HCT116 (cell line): ENCODE results near the gene ANGEL1. TPM values are rescaled to one million over a fixed set of nuclear protein-coding genes. Genes with fewer than 3 reads are reported as not detected.

Experiments used
- ATAC-seq: fragments of 200-7000 bp; cut with Tn5 transposase; 2 replicates; pipeline ENCODE4 v1.9.1; 2020; ENCODE audit warnings: mild to moderate bottlenecking, moderate library complexity
- BruUV-seq: library from RNA; stranded (reverse); fragments of 400-500 nt; replicated peaks from 2 replicates; lab custom pipeline; 2021; lab: Mats Ljungman, UMichigan
- CTCF ChIA-PET: fragments of 300-600 bp; sonication (Branson Sonifier 250); formaldehyde crosslinking; loops from one replicate; lab custom pipeline; 2021; ENCODE audit warnings: antibody characterized with exemption; lab: Charles Lee
- POLR2A ChIA-PET: fragments of 300-600, 350-600 bp; sonication (Branson Sonifier 250); formaldehyde crosslinking; loops from one replicate; lab custom pipeline; 2021; ENCODE audit warnings: antibody characterized with exemption; lab: Charles Lee
- RAD21 ChIA-PET, 2 experiments: fragments of 300-600 bp; sonication (Branson Sonifier 250); formaldehyde crosslinking; loops; one replicate each; lab custom pipeline; 2023; ENCODE audit warnings: low total read pairs in 2 of 2; ENCODE audit not compliant: uncharacterized antibody in 2 of 2, unreplicated experiment in 2 of 2, low non-redundant PET in 1 of 2; lab: Charles Lee
- DNase-seq: peaks from one replicate; pipeline ENCODE4 v3.0.0-alpha.2; 2010; ENCODE audit warnings: low read depth, low spot score
- H2AFZ ChIP-seq: fragments of 200-600 bp; shearing (Covaris generic), sonication (generic); 2 replicates; pipeline ENCODE4 v1.6.1; 2017; ENCODE audit warnings: low read depth, mixed run types, mixed read lengths, antibody characterized with exemption, low read length; ENCODE audit not compliant: poor library complexity, severe bottlenecking
- H3K27ac ChIP-seq: 2 replicates; pipeline ENCODE4 v1.5.1; 2012; ENCODE audit warnings: low read depth, low read length
- H3K27me3 ChIP-seq: fragments of 200-600 bp; sonication (generic); 2 replicates; pipeline ENCODE4 v1.6.1; 2016; ENCODE audit warnings: mixed run types, low read length, mixed read lengths; ENCODE audit not compliant: insufficient read depth
- H3K36me3 ChIP-seq, 2 experiments: fragments of 200-500 bp in 1 of 2; fragments of 200-600 bp in 1 of 2; sonication (Bioruptor generic) in 1 of 2; sonication (generic) in 1 of 2; 2 replicates each; pipeline versions ENCODE4 v1.5.1 to v1.6.1; 2014 to 2016; ENCODE audit warnings: low read length in 2 of 2, inconsistent platforms in 1 of 2, mixed read lengths in 1 of 2, mixed run types in 1 of 2; ENCODE audit not compliant: insufficient read depth in 2 of 2, control insufficient read depth in 1 of 2
- H3K4me1 ChIP-seq, 2 experiments: fragments of 200-600 bp in 1 of 2; sonication (generic) in 1 of 2; 2 replicates each; pipeline versions ENCODE4 v1.5.1 to v1.6.1; 2012 to 2017; ENCODE audit warnings: low read length in 2 of 2, inconsistent platforms in 1 of 2, mild to moderate bottlenecking in 1 of 2, mixed read lengths in 1 of 2, mixed run types in 1 of 2, moderate library complexity in 1 of 2; ENCODE audit not compliant: insufficient read depth in 2 of 2, control insufficient read depth in 1 of 2
- H3K4me2 ChIP-seq: fragments of 200-600 bp; sonication (generic); 2 replicates; pipeline ENCODE4 v1.6.1; 2017; ENCODE audit warnings: mixed run types, low read length, mixed read lengths
- H3K4me3 ChIP-seq, 2 experiments: fragments of 200-600 bp in 1 of 2; sonication (generic) in 1 of 2; replicated peaks in 1 of 2; 2 replicates each; pipeline ENCODE4 v1.5.1; 2011 to 2016; ENCODE audit warnings: low read length in 2 of 2, control low read depth in 1 of 2, low read depth in 1 of 2, mild to moderate bottlenecking in 1 of 2, mixed read lengths in 1 of 2, mixed run types in 1 of 2
- H3K79me2 ChIP-seq: fragments of 200-600 bp; sonication (generic); 2 replicates; pipeline ENCODE4 v1.6.1; 2017; ENCODE audit warnings: mild to moderate bottlenecking, mixed run types, low read length, moderate library complexity, mixed read lengths; ENCODE audit not compliant: insufficient read depth
- H3K9ac ChIP-seq: fragments of 200-600 bp; sonication (generic); 2 replicates; pipeline ENCODE4 v1.6.1; 2016; ENCODE audit warnings: low read length, mixed read lengths
- H3K9me2 ChIP-seq: fragments of 200-600 bp; sonication (generic), shearing (Covaris generic); 2 replicates; pipeline ENCODE4 v1.6.1; 2017; ENCODE audit warnings: mixed run types, mild to moderate bottlenecking, moderate library complexity; ENCODE audit not compliant: insufficient read depth
- H3K9me3 ChIP-seq, 2 experiments: fragments of 200-500 bp in 1 of 2; fragments of 200-600 bp in 1 of 2; sonication (Bioruptor generic) in 1 of 2; sonication (generic) in 1 of 2; 2 replicates each; pipeline ENCODE4 v1.6.1; 2014 to 2017; ENCODE audit warnings: low read length in 2 of 2, mixed read lengths in 2 of 2, inconsistent platforms in 1 of 2, low read depth in 1 of 2, mild to moderate bottlenecking in 1 of 2, mixed run types in 1 of 2, moderate library complexity in 1 of 2; ENCODE audit not compliant: control insufficient read depth in 1 of 2, insufficient read depth in 1 of 2
- H4K20me1 ChIP-seq: fragments of 200-600 bp; sonication (generic), shearing (Covaris generic); 2 replicates; pipeline ENCODE4 v1.6.1; 2017; ENCODE audit warnings: mixed run types, mild to moderate bottlenecking, moderate library complexity; ENCODE audit not compliant: insufficient read depth
- ATF3 ChIP-seq: IDR thresholded peaks from 2 replicates; pipeline ENCODE4 v1.6.1; 2012
- CTCF ChIP-seq, 3 experiments: fragments of 200-600 bp in 1 of 3; sonication (generic) in 1 of 3; IDR thresholded peaks in 2 of 3; conservative IDR thresholded peaks in 1 of 3; 2 replicates each; pipeline ENCODE4 v1.5.1; 2012 to 2017; ENCODE audit warnings: low read depth in 2 of 3, low read length in 2 of 3, antibody characterized with exemption in 1 of 3, borderline replicate concordance in 1 of 3, control low read depth in 1 of 3, mild to moderate bottlenecking in 1 of 3, mixed read lengths in 1 of 3, mixed run types in 1 of 3, moderate library complexity in 1 of 3; ENCODE audit not compliant: insufficient read depth in 1 of 3
- EZH2 ChIP-seq: fragments of 200-600 bp; sonication (generic); IDR thresholded peaks from 2 replicates; pipeline ENCODE4 v1.6.1; 2017; ENCODE audit warnings: antibody characterized with exemption, mixed run types
- EZH2phosphoT487 ChIP-seq: fragments of 200-600 bp; IDR thresholded peaks from 2 replicates; pipeline ENCODE4 v1.6.1; 2018; ENCODE audit warnings: antibody characterized with exemption, borderline replicate concordance
- MAX ChIP-seq: IDR thresholded peaks from 2 replicates; pipeline ENCODE4 v1.6.1; 2012
- RAD21 ChIP-seq: IDR thresholded peaks from 2 replicates; pipeline ENCODE4 v1.6.1; 2012; ENCODE audit warnings: low read depth, mild to moderate bottlenecking
- SIN3A ChIP-seq: IDR thresholded peaks from 2 replicates; pipeline ENCODE4 v1.6.1; 2012; ENCODE audit warnings: low read depth
- SP1 ChIP-seq: IDR thresholded peaks from 2 replicates; pipeline ENCODE4 v1.6.1; 2012; ENCODE audit warnings: low read depth
- TCF7L2 ChIP-seq: IDR thresholded peaks from 2 replicates; pipeline ENCODE4 v1.7.0; 2011; ENCODE audit warnings: borderline replicate concordance, inconsistent platforms; ENCODE audit not compliant: insufficient read depth, insufficient read length; ENCODE audit errors: extremely low read depth
- ZFX ChIP-seq: fragments of 450-650 bp; IDR thresholded peaks from 2 replicates; pipeline ENCODE4 v1.6.1; 2017
- intact Hi-C: fragments of 100-400 bp; cut with micrococcal nuclease; formaldehyde crosslinking; loops from 2 replicates; pipeline ENCODE4 v1.10.0; 2022
- total RNA-seq: library from RNA; stranded (reverse); gene quantifications from one replicate; pipeline ENCODE4 v1.2.1, GENCODE V29; 2021; ENCODE audit not compliant: unreplicated experiment

ANGEL1 gene
- total RNA-seq, 1 experiment from 2014 or later: 20.6 TPM

- TF ChIP-seq ATF3 (no peak), SP1 (no peak), MAX (no peak), SIN3A (no peak), TCF7L2 (no peak), RAD21 (no peak), EZH2phosphoT487 (no peak), ZFX (no peak)
- TF ChIP-seq, all 23 proteins: peak for 0
These were observed 42.4 kb upstream of the ANGEL1 start (continued) for GRCh38 chr14:76855066-76855465.

- H3K4me1 ChIP-seq: peaks cover 14 to 17% of the 10 kb centered on the region in 2 experiments
- BruUV-seq: no TSS peak
- intact Hi-C loops: no loop called here
- ChIA-PET RAD21 (no interaction called here), POLR2A (no interaction called here), CTCF (interaction anchor here (0.6 to 1.3 kb wide), 3 partner anchors 24 to 381 kb away, joined by 3 to 5 read pairs (median 3); no protein-coding TSS in a partner anchor)
- no peaks in the 10 kb centered on the region for H3K36me3 ChIP-seq
- no peak overlapping the region for H3K9ac ChIP-seq
- no peak overlapping the region for H3K4me2 ChIP-seq
- H2AFZ ChIP-seq: peak overlapping the region; percentile 52
- no peak overlapping the region for H3K4me3 ChIP-seq
- no peaks in the 10 kb centered on the region for H4K20me1 ChIP-seq
- H3K9me2 ChIP-seq: no peaks in the 10 kb centered on the region
- H3K9me3 ChIP-seq: no peaks in the 10 kb centered on the region
- ATAC-seq (peak; percentile 73), DNase-seq (peak; percentile 15)
- no peak overlapping the region for H3K27ac ChIP-seq
- H3K79me2 ChIP-seq: no peaks in the 10 kb centered on the region
- TF ChIP-seq CTCF (IDR thresholded peaks at IDR 0.05 in 2 of 3, conservative IDR thresholded peaks at IDR 0.05 in 1 of 3; ENCODE audit: borderline replicate concordance in 1 of 3, insufficient read depth in 1 of 3, low read depth in 2 of 3, low read length in 2 of 3) (peak in 1 of 3 experiments; percentile 19; a peak in 1 of 6 replicates), EZH2 (no peak)
- no peaks in the 10 kb centered on the region for H3K27me3 ChIP-seq
These were observed 36.2 kb upstream of the ANGEL1 start for GRCh38 chr14:76848879-76849278.
